ENCODE results near the gene PPAT. TPM values are rescaled to one million over a fixed set of nuclear protein-coding genes. Genes with fewer than 3 reads are reported as not detected.

Gene PPAT
- total RNA-seq, 3 donors from 2014 or later, result 5.6 to 8.9 (median 6.6) TPM

DNA sequence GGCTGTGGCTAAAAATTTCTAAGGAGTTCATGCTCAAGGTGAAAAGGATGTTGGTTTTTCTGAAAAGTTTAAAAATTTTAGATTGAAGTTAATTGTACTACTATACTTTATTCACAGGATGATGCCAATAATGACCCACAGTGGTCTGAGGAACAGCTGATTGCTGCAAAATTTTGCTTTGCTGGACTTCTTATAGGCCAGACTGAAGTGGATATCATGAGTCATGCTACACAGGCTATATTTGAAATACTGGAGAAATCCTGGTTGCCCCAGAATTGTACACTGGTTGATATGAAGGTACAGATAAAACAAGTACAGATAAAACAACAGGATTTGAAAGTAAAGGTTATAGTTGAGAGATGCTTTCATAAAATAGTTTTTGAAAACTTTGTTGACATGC is 12.9 kb upstream of the PPAT start:
- Histone ChIP-seq H3K27me3 (no peaks in the 10 kb centered on the region), H3K4me1 (no peaks in the 10 kb centered on the region), H3K36me3 (no peaks in the 10 kb centered on the region), H3K27ac (no peak overlapping the region), H3K9me3 (no peaks in the 10 kb centered on the region), H3K4me3 (no peak overlapping the region)
- DNase-seq (ENCODE audit: low spot score in 2 of 2), result no peak
- TF ChIP-seq, protein P1, sequence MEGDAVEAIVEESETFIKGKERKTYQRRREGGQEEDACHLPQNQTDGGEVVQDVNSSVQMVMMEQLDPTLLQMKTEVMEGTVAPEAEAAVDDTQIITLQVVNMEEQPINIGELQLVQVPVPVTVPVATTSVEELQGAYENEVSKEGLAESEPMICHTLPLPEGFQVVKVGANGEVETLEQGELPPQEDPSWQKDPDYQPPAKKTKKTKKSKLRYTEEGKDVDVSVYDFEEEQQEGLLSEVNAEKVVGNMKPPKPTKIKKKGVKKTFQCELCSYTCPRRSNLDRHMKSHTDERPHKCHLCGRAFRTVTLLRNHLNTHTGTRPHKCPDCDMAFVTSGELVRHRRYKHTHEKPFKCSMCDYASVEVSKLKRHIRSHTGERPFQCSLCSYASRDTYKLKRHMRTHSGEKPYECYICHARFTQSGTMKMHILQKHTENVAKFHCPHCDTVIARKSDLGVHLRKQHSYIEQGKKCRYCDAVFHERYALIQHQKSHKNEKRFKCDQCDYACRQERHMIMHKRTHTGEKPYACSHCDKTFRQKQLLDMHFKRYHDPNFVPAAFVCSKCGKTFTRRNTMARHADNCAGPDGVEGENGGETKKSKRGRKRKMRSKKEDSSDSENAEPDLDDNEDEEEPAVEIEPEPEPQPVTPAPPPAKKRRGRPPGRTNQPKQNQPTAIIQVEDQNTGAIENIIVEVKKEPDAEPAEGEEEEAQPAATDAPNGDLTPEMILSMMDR (IDR thresholded peaks at IDR 0.05), result no peak
- TF ChIP-seq POLR2A (IDR thresholded peaks at IDR 0.05) (no peak), POLR2AphosphoS5 (IDR thresholded peaks at IDR 0.05) (no peak)
- intact Hi-C loops (cut with DNase I; ENCODE audit: low total_unique reads), result no loop called here

DNA sequence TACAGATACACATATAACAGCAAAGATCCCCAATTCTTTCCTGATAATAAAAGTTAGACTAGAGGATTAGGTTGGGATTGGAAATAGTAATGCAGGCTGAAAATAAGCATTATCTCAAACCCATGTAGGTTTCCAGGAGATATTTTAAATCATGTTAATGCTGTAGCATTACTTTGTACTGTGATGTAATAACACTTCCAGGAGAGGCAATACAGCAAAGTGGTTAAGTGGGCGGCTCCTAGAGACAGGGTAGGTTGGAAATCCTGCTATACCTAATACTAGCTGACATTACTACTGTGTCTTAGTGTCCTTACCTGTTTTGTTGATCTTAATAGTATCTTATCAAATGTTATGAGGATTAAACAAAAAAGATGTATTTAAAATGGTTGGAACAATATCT is 10.3 kb upstream of the PPAT start:
- Histone ChIP-seq H3K9me3 (no peaks in the 10 kb centered on the region), H3K4me1 (no peaks in the 10 kb centered on the region), H3K4me3 (no peak overlapping the region), H3K27ac (no peak overlapping the region), H3K36me3 (no peaks in the 10 kb centered on the region), H3K27me3 (no peaks in the 10 kb centered on the region)
- DNase-seq (ENCODE audit: low spot score in 2 of 2), result no peak
- intact Hi-C loops (cut with DNase I; ENCODE audit: low total_unique reads), result no loop called here
- TF ChIP-seq, protein P1 (IDR thresholded peaks at IDR 0.05), result no peak
- TF ChIP-seq POLR2A (IDR thresholded peaks at IDR 0.05), result no peak

DNA sequence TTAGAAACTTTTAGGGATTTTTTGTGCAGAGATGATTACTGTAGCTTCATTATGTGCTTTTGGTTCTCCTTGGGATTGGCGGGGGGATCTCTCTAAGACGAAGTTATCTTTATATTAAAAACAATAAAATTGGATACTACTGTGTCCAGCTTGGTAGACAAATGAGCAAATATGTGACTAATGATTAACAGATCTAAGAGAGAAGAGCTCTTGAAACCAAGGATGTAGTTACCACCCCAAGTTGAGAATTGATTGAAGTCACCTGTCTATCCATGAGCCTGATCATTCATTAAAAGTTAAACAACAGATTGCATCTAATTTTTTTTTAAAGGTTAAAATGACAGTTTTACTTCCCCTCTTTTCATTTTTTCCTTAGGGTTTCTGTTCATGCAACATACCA is 9.3 kb upstream of the PPAT start:
- Histone ChIP-seq H3K36me3 (no peaks in the 10 kb centered on the region), H3K4me3 (no peak overlapping the region), H3K27me3 (no peaks in the 10 kb centered on the region), H3K9me3 (no peaks in the 10 kb centered on the region), H3K27ac (no peak overlapping the region), H3K4me1 (no peaks in the 10 kb centered on the region)
- DNase-seq (ENCODE audit: low spot score in 2 of 2), result no peak
- TF ChIP-seq POLR2A (IDR thresholded peaks at IDR 0.05) (no peak), POLR2AphosphoS5 (IDR thresholded peaks at IDR 0.05) (no peak)
- TF ChIP-seq, protein P1 (IDR thresholded peaks at IDR 0.05), result no peak
- intact Hi-C loops (cut with DNase I; ENCODE audit: low total_unique reads), result no loop called here

DNA sequence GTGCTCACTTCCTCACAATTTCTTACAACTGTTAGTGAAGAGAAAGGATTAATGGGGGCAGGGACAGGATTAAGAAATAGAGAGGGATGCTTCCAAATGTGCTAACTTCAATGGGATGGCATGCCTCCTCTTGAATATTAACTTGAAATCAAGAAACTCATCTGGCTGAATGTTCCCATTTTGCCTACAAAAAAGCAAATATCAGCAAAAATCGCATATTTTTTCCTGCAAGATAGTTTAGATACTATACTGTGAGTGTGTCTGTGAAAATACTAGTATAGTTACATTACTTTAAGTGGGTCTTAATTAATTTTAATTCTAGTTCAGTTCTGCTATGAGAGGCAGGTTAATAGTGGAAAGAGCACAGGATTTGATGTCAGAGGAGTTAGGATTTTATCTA is 5.6 kb upstream of the PPAT start:
- H3K4me3 ChIP-seq, result no peak overlapping the region
- H3K27ac ChIP-seq, result no peak overlapping the region
- H3K4me1 ChIP-seq, result no peaks in the 10 kb centered on the region
- no peak for TF ChIP-seq POLR2A (IDR thresholded peaks at IDR 0.05)
- TF ChIP-seq, protein P1 (IDR thresholded peaks at IDR 0.05), result no peak
- no peak for TF ChIP-seq POLR2AphosphoS5 (IDR thresholded peaks at IDR 0.05)
- no peak for DNase-seq (ENCODE audit: low spot score in 2 of 2)
- intact Hi-C loops (cut with DNase I; ENCODE audit: low total_unique reads), result no loop called here
- H3K27me3 ChIP-seq, result no peaks in the 10 kb centered on the region
- H3K36me3 ChIP-seq, result no peaks in the 10 kb centered on the region
- no peaks in the 10 kb centered on the region for H3K9me3 ChIP-seq

DNA sequence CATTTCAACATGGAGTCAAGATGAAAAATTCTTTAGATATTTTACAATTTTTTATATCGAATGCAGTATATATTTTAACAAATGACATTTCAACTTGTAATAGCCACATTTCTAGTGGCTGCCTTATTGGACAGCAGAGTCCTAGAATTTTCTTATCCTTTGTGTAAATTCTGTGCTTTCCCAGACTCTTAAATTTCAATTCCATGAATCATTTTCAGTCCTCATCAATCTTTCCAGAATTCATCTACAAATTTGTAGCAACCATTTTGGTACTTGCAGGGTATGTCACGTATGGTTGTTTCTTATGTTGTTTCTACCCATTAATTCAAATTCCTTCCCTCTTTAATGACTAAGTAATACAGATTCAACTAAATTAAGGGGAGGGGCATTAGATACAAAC is 3.4 kb upstream of the PPAT start:
- no peaks in the 10 kb centered on the region for H3K36me3 ChIP-seq
- DNase-seq (ENCODE audit: low spot score in 2 of 2), result no peak
- H3K4me1 ChIP-seq, result no peaks in the 10 kb centered on the region
- no peaks in the 10 kb centered on the region for H3K9me3 ChIP-seq
- no peak overlapping the region for H3K27ac ChIP-seq
- intact Hi-C loops (cut with DNase I; ENCODE audit: low total_unique reads), result loop anchor here (10.0 kb wide), 1 partner anchor 106 kb away; no protein-coding TSS in a partner anchor
- TF ChIP-seq, protein P1 (IDR thresholded peaks at IDR 0.05), result no peak
- TF ChIP-seq POLR2A (IDR thresholded peaks at IDR 0.05) (no peak), POLR2AphosphoS5 (IDR thresholded peaks at IDR 0.05) (no peak)
- no peaks in the 10 kb centered on the region for H3K27me3 ChIP-seq
- no peak overlapping the region for H3K4me3 ChIP-seq
